OCI-LY1 (cell line): ENCODE measurements around the gene CDC27.

Source experiments
- EZH2 ChIP-seq: fragments of 200-600 bp; sonication (generic), shearing (Covaris generic); IDR thresholded peaks from 2 replicates; pipeline ENCODE4 v1.8.0; 2017; ENCODE audit warnings: borderline replicate concordance, mixed run types, mild to moderate bottlenecking, antibody characterized with exemption, low read length, moderate library complexity, mixed read lengths
- TF ChIP-seq, protein P1 (sequence below): fragments of 200-600 bp; sonication (generic), shearing (Covaris generic); IDR thresholded peaks from 2 replicates; pipeline ENCODE4 v1.5.1; 2017; ENCODE audit warnings: mild to moderate bottlenecking, antibody characterized with exemption, low read length, moderate library complexity, mixed read lengths

DNA sequence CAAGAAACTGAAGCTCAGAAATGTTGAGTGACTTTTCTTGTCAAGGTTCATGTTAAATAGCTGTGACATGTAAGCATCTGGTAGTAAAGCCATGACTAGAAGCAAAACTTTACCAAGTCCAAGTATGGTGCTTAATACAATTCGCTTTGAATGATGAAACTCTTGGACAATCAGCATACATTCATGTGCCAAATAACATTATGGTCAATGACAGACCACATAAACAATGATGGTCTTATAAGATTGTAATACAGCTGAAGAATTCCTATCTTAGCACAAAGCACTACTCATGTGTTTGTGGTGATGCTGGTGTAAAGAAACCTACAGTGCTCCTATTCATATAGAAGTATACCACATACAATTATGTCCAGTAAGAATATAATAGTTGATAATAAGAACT lies 112.9 kb downstream of the CDC27 start:
- TF ChIP-seq, protein P1, sequence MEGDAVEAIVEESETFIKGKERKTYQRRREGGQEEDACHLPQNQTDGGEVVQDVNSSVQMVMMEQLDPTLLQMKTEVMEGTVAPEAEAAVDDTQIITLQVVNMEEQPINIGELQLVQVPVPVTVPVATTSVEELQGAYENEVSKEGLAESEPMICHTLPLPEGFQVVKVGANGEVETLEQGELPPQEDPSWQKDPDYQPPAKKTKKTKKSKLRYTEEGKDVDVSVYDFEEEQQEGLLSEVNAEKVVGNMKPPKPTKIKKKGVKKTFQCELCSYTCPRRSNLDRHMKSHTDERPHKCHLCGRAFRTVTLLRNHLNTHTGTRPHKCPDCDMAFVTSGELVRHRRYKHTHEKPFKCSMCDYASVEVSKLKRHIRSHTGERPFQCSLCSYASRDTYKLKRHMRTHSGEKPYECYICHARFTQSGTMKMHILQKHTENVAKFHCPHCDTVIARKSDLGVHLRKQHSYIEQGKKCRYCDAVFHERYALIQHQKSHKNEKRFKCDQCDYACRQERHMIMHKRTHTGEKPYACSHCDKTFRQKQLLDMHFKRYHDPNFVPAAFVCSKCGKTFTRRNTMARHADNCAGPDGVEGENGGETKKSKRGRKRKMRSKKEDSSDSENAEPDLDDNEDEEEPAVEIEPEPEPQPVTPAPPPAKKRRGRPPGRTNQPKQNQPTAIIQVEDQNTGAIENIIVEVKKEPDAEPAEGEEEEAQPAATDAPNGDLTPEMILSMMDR, result no peak
- no peak for TF ChIP-seq EZH2
